GM18502 (cell line): ENCODE results near the gene TSSK2.
"Not testable (repeated sequence)": the region's sequence is repeated elsewhere in the genome, so short reads cannot be mapped to it uniquely, and the experiment has no call there.

Source experiments
- ATAC-seq: cut with Tn5 transposase; IDR thresholded peaks from one replicate; pipeline ENCODE4 v1.9.1; 2021; ENCODE audit warnings: mild to moderate bottlenecking; ENCODE audit not compliant: unreplicated experiment, poor library complexity

Gene TSSK2

DNA sequence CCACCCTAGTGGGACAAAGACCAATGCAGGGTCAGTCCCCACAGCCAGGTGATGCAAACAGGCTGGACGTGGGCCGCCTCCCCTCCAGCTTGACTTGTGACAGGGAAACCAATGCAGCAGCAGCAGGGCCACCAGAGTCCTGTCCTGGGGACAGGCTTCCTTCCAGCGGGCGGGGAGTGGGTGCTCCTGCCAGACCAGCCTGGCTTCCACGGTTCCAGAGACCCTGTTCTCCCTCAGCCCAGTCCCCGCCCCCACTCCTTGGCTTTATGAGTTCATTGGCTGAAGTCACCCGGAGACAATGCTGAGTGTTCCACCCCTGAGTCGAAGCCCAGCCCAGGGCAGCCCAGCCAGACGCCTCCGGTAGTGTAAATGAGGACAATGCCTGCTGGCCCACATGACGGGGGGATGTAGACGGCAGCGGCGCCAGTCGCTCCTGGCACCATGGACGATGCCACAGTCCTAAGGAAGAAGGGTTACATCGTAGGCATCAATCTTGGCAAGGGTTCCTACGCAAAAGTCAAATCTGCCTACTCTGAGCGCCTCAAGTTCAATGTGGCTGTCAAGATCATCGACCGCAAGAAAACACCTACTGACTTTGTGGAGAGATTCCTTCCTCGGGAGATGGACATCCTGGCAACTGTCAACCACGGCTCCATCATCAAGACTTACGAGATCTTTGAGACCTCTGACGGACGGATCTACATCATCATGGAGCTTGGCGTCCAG is at the start of gene TSSK2:
Gene TSSK2 (plus strand): TSS at position 350 of the 726 bp plus-strand sequence. CDS start 92 bp downstream, at position 442.
- no peak for ATAC-seq

DNA sequence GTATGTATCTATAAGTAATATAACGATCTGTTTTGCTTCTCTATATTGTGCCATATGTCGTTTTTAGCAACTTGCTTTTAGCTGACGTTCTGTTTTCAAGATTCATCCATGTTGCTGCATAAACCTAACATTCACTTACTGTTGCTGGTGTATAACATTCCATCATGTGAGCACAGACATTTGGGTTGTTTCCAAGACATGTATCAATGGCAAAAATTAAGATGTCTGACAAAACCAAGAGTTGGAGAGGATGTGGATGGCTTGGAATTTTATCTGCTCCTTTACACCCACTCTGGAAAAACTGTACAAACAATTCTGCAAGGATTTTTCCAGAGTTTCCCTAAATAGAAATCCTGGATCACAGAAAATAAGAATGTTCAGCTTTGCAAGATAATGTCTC is 49.8 kb upstream of the TSSK2 start:
- ATAC-seq: no peak

DNA sequence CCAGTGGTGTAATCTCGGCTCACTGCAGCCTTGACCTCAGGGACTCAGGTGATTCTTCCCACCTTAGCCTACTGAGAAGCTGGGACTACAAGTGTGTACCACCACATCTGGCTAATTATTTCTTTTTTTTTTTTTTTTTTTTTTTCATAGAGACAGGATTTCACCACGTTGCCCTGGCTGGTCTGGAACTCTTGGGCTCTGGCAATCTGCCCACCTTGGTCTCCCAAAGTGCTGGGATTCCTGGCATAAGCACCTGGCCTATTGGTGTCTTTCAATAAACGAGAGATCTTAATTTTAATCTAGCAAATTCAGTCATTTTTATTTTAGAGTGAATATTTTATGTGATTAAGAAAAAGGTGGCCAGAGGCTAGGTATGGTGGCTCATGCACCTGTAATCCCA is 49.0 kb upstream of the TSSK2 start:
- no peak for ATAC-seq

DNA sequence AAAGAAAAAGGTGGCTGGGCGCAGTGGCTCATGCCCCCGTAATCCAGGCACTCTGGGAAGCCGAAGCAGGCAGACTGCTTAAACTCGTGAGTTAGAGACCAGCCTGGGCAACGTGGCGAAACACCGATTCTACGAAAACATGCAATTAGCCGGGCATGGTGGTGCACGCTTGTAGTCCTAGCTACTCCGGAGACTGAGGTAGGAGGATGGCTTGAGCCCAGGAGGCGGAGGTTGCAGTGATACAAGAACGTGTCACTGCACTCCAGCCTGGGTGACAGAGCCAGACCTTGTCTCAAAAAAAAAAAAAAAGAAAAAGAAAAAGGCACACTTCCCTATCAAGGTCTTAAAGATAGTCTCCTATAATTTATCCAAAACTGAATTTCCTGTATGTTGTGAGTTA is 48.3 kb upstream of the TSSK2 start:
- ATAC-seq: no peak

DNA sequence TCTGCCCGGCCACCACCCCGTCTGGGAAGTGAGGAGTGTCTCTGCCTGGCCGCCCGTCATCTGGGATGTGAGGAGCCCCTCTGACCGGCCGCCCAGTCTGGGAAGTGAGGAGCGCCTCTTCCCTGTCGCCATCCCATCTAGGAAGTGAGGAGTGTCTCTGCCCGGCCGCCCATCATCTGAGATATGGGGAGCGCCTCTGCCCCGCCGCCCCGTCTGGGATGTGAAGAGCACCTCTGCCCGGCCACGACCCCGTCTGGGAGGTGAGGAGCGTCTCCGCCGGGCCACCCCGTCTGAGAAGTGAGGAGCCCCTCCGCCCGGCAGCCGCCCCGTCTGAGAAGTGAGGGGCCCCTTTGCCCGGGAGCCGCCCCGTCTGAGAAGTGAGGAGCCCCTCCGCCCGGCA is 47.0 kb upstream of the TSSK2 start:
- not testable (repeated sequence) for ATAC-seq

DNA sequence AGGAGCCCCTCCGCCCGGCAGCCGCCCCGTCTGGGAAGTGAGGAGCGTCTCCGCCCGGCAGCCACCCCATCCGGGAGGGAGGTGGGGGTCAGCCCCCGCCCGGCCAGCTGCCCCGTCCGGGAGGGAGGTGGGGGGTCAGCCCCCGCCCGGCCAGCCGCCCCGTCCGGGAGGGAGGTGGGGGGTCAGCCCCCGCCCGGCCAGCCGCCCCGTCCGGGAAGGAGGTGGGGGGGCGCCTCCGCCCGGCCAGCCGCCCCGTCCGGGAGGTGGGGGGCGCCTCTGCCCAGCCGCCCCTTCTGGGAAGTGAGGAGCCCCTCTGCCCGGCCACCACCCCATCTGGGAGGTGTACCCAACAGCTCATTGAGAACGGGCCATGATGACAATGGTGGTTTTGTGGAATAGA is 46.5 kb upstream of the TSSK2 start:
- not testable (repeated sequence) for ATAC-seq

DNA sequence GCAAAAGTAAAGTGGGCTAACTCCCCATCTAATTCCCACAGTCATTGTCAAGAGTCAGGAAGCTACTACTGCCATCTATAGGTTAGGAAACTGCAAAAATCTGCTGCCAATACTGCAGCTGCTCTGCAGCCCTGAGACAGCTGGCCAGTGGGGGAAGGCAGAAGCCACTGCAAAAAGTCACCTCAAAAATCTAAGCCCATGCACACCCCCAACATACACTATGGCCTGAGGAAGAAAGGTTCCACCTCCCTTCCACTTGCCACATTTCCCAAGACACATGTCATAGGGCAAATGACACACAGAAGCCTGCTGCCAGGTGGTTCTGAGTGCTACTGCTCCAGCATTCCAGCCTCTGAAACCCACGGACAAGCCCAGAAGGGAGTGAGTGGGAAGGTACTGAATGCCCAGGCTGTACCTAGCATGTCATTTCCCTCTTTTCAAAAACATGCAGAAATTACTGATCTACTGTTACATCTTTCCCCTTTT is 45.8 kb upstream of the TSSK2 start:
- ATAC-seq: no peak

DNA sequence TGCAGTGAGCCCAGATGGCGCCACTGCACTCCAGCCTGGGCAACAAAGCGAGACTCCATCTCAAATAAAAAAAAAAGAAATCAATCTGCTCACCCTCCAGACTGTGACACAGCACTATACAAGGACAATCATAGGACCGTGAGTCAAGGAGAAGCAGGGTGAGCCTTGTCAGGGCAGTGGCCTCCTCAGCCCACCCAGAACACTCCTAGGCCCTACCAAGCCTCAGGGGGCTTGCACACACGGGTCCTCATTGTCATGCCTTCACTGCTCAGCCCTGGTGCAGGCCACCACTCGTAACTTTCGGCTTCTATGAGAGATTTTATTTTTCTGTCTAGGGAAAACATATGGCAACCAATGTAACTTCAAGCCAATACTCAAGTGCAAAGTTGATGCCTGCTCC is 44.7 kb upstream of the TSSK2 start:
- no peak for ATAC-seq

DNA sequence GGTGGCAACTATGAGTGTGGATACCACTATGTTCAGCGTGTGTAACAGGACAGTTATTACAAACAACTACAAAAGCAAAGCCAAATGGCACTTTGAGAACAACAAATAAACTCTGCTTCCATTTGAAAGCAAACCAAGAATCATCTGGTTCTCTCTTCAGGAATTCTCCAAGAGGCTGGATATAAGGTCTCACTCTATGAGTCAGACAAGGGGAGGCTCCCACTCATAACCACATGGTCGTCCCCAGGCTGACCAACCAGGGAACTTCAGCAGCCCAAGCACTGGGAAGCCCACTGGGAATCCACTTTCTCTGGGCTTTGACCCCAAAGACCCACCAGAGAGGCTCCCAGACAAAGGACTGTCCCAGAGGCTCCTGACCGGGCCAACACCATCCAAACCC is 44.2 kb upstream of the TSSK2 start:
- no peak for ATAC-seq

DNA sequence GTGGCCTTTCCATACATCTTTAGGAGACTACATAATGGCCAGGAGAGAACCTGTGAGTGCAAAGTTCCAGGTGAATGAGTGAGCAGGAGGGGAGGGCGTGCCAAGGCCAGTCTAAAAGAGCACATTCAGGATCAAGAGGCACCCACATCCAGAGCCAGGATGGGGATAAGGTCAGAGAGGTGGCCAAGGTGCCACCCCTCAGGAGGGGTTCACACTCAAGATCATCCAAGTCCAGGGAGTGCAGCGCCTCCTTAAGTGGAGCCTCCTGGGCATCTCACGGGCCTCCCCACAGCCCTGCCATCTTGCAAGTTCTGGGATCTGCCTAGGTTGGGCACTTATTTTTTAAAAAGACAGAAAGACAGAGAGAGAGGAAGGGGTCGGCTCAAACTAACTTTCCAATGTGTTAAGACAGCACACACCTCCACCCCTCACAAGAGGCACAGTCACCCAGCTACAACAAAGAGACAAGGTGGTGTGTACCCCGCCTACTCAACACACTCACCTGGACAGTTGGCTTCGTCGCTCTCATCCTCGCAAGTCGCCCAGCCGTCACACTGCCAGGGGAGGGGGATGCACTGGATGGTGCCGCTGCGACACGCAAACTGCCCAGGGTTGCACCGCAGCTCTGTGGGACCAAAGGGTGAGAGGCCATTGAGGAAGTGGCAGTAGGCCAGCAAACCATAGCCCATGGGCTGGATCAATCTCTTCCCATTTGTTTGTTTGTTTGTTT is 42.1 kb upstream of the TSSK2 start:
- ATAC-seq: no peak

DNA sequence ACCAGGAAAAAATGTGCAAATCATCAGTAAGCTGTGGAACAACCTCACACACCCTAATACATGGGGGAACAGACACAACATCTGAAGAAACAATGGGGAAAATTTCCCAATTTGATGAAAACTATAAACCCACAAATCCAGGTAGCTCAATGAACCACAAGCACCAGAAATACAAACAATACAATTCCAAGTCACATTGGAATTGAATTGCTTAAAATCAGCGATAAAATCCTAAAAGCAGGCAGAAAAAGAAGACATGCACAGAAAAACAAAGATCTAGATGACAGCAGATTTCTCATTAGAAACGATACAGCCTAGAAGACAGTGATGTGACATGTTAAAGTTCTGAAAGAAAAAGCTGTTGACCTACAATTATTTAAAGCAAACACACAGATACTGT is 40.9 kb upstream of the TSSK2 start:
- no peak for ATAC-seq

DNA sequence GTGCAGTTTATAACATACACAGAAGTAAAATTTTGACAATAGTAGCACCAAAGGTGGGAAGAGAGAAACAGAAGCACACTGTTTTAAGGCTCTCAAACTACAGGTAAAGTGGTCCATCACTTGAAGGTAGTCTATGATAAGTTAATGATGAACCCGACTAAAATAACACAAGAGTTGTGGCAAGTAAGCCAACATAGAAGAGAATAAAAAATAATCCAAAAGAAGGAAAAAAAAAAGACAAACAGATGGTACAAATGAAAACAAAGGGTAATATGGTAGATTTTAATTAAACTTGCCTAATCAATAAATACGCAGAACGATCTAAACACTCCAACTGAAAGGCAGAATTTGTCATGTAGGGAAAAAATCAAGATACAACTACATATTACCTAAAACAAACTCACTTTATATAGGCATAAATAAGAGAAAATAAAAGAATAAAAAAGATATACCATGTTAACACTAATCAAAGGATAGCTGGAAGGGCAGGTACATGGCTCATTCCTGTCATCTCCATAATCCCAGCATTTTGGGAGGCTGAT is 40.5 kb upstream of the TSSK2 start:
- ATAC-seq: no peak

DNA sequence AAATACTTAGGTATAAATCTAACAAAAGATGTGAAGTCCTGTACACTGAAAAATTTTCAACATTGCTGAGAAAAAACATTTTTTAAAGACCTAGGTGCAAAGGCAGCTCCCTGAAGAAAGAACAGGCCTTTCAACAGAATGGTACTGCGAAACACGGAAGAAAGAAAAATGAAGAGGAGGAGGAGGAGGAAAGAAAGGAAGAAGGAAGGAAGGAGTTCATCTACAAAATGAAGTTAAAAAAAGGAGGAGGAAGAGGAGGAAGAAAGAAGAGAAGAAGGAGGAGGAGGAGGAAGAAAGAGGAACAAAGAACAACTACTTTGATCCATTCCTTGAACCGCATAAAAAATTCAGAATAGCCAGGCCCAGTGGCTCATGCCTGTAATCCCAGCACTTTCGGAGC is 38.4 kb upstream of the TSSK2 start:
- ATAC-seq: no peak

DNA sequence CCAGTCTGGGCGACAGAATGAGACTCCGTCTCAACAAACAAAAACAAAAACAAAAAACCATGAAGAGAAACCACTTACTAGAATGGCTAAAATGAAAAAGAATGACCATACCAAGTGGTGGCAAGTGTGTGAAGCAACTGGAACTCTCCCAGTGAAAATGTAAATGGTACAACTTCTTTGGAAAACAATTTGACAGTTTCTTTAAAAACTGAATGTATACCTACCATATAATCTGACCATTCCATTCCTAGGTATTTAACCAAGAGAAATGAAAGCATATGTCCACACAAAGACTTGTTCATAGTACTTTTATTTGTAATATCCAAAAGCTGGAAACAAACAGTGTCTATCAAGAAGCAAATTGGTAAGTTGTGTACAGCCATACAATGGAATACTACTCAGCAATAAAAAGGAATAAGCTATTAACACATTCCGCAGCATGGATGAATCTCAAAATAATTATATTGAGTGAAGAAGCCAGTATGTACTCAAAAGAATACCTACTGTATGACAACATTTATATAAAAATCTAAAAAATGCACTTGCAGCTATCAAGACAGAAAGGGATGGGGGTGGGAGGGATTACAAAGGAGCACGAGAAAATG is 36.6 kb upstream of the TSSK2 start:
- ATAC-seq: no peak

DNA sequence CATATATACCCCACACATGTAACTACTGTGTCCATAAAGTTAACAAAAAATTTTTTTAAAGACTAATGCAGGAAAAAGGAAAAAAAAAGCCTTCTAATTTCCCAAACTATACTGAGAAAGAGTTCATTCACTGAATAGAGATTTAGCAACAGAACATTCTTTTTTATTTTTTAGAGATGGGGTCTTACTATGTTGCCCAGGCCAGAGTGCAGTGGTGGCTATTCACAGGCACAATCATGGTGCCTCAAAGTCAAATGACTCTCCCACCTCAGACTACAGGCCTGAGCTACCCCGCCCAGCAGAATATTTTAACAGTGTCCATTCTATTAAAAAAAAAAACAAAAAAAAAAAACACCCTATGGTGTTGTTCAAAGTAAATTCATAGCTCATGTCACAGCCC is 34.6 kb upstream of the TSSK2 start:
- ATAC-seq: no peak

DNA sequence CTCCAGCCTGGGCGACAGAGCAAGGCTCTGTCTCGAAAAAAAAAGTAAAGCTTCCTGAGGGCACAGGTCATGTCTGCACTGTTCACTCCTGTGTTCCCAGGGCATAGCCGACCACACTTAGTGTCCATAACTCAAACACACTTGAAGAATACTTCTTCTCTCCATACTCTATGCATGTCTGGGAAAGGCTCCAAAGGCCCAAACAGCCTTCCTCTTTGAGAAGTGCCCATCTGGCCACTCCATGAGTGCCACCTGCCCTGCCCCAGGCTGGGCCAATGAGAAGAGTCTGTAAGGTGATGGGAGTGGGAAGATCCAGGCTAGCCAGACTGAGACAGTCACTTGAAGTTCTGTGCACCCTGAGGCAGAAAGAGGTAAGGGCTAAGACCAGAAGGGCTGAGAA is 33.6 kb upstream of the TSSK2 start:
- no peak for ATAC-seq

DNA sequence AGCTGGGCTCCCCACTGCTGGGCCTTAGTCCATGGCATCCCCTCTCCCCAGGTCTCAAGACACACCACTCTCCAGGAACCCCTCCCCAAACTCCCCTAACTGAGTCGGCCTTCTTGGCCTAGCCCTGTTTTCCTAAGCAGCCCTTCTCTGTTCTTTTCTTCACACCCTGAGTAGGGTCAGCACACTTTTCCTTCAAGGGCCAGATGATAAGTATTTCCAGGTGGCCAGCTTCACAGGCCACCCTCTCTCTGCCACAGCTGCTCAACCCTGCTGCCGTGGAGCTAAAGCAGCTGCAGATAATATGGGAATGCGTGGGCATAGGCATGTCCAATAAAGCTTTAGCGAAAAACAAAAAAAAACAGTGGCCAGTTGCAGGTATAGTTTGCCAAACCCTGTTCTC is 33.0 kb upstream of the TSSK2 start:
- no peak for ATAC-seq

DNA sequence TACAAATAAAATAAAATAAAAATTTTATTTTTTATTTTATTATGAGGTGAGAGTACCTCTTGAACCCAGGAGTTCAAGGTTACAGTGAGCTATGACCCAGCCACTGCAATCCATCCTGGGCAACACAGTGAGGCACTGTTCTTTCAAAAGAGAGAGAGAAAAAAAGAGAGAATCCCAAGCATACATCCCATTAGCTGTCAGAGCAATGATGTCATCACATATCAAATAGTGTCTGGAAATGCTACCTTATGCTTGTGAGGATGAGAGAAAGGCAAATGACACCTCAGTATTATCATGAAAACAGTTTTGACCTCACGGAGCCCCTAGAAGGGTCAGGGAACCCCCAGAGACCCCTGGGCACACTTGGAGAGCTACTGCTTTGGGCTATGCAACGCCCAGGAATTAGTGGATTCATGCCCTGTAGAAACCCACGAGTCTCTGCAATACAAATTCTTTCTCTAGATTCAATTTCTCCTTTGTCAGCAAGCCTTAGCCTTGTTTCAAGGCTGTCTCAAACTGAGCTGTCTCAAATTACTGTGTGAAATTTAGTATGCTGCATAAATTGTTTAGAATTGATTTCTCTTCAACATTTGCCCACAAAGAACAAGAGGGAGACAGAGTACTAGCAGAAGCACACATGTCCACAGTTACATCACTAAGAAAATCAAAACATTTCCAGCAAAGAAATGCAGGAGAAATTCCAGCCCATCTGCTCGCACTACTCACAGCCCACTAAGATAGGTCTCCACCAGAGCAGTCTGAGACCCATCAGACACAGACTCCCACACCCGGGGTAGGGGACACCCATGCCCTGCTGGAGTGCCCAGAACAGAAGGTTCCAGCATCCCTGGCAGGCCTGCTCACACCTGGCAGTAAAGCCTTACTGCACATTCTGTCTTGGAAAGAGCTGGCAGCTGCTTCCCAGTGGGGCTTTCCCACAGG is 27.0 kb upstream of the TSSK2 start:
- ATAC-seq: no peak

DNA sequence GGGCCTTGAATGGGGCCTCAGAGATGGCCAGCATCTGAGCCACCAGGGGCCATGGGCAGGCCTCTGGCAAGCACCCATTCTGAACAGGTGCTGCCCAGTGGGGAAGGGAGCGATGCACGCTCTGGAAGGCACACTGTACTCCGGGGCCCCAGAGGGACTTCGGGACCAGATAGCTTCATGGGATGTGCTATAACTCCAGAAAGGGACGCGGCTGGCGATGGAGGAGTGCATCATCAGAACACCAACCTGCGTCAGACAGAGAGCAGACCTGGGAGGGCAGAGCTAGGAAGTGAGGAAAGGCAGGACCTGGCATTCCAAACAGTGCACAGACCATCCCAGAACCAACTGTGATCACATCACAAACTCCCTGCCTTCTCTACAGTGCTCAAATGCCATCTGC is 25.7 kb upstream of the TSSK2 start:
- ATAC-seq: no peak
